HG03354 (cell line): ENCODE data around the gene RNU1-2.
"Not testable (repeated sequence)": the region's sequence is repeated elsewhere in the genome, so short reads cannot be mapped to it uniquely, and the experiment has no call there.

Experiments
- ATAC-seq: cut with Tn5 transposase; IDR thresholded peaks from one replicate; pipeline ENCODE4 v1.9.1; 2021; ENCODE audit warnings: mild to moderate bottlenecking; ENCODE audit not compliant: unreplicated experiment, poor library complexity, severe bottlenecking

Gene RNU1-2

DNA sequence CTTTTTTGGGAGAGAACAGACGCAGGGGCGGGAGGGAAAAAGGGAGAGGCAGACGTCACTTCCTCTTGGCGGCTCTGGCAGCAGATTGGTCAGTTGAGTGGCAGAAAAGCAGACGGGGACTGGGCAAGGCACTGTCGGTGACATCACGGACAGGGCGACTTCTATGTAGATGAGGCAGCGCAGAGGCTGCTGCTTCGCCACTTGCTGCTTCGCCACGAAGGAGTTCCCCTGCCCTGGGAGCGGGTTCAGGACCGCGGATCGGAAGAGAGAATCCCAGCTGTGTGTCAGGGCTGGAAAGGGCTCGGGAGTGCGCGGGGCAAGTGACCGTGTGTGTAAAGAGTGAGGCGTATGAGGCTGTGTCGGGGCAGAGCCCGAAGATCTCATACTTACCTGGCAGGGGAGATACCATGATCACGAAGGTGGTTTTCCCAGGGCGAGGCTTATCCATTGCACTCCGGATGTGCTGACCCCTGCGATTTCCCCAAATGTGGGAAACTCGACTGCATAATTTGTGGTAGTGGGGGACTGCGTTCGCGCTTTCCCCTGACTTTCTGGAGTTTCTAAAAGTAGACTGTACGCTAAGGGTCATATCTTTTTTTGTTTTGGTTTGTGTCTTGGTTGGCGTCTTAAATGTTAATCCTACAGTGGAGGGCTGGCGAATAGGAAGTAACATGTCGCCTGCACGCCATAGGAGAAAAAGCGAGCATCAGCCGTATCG lies at the start of gene RNU1-2:
Gene RNU1-2 (plus strand): TSS at position 383 of the 718 bp plus-strand sequence.
- ATAC-seq = peak; percentile 99

DNA sequence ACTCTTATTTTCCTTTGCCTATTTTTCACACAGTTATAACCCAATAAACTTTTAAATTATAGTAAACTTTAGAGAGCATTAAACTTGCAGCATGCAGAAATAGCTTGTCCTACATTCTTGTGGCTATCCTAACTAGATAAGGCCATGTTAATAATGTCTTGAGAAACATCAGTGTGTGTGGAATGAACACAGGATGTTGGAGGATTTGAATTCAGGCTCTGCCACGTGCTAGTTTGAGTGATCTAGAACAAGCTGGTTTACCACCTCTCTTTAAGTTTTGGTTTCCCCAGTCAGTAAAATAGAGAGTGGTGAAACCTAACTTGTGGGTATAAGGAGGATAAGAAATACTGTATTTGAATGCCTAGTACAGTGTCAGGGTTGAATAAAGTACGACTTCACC lies 39.6 kb upstream of the RNU1-2 start:
- ATAC-seq = not testable (repeated sequence)

DNA sequence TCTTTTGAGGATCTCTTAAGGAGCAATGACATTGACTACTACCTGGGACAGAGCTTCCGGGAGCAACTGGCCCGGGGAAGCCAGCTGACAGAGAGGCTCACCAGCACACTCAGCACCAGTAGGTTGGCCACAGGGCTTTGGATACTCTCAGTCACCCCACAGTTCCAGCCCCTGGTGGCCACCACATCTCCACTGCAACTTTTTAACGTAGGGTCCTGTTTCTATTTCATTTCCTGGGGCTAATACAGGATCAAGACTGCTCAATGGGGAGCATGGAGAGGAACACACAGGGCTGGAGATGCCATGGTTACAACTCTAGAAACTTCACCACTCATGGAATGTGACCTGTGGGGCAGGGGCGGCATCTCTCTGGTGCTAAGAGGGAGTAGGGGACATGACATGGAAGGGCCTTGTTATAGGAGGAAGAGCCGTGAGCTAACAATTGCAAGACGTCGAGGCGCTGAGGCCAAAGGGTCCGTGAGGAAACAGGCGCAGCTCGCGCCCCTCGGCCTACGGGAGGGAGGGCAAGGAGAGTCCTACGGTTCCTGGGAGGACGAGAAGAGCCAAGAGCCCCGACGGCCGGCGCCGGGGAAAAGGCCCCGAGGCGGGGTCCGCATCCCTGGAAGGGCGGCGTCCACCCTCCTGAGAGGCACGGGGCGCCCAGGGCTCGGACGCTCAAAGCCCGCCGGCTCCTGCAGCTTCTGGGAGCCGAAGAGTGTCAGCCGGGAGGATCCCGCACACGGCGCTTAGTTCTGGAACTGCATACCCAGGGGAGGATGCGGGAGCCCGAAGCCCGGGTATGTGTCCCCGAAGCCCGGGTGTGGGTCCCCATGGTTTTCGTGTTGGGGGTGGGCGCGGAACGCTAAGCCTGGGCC lies 36.4 kb upstream of the RNU1-2 start:
- not testable (repeated sequence) for ATAC-seq

DNA sequence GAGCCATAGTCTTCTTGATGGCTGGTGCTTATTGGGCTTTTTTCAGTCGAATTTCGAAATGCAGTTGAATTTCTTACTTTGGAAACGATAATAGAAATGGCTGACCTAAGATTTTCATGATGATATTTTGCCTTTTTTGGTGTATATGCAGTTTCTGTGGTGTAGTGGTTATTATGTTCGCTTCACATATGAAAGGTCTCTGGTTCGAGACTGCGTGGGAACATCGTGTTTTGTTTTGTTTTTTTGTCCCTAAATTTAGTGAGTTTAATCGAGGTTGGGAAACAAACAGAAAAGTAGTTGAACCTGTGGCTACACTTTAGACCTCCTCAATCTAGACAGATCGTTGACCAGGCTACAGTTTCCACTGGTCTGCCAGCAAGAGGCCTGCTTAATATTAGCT lies 35.7 kb upstream of the RNU1-2 start:
- ATAC-seq = not testable (repeated sequence)

DNA sequence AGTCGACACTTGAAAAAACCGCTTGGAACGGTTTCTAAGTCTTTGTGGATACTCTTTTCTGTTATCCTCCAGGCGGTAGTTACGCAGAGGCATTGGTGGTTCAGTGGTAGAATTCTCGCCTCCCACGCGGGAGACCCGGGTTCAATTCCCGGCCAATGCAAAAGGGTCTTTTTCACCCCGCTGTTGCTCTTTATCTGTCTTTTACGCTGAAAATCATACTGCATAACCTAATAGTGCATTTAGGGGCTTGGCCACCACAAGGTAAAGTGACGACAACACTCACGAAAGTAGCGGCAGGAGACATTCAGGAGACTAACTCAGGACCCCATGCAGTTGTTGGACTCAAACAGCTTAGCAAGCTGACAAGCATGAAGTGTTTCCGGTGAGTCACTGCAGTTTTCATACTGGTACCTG lies 33.9 kb upstream of the RNU1-2 start:
- ATAC-seq = not testable (repeated sequence)

DNA sequence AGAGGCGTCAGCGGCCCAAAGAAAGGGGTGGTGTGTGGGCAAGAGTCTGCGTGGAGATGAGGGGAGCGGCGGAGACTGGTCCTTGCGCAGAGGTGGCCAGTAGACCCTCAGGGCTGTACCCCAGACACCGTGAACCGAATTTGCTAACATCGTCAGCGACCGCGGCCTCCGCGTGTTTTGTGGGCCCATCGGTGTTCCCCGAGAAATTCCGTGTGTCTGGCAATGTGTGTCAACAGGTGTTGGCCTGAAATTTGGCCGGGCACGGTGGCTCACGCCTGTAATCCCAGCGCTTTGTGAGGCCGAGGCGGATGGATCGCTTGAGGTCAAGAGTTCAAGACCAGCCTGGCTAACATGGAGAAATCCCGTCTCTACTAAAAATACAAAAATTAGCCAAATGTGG lies 33.4 kb upstream of the RNU1-2 start:
- ATAC-seq = not testable (repeated sequence)

DNA sequence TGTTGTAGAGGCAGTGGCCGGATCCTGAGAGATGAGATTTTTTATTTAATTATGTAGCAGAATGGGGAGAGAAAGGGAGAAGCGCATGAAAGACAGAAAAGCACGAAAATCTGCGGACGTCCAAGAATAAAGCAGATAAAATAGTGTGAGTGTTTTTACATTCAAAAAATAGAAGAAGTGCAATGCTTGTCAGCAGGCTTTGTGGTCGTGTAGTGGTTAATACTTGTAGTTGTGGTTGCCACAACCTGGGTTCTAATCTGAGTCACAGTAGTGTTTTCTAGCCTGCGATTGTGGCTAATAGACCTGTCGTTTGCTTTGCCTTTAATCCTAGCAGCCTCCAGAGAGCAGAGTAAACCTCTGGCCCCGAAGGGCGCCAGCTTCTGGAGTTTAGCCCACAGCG lies 32.8 kb upstream of the RNU1-2 start:
- peak; percentile 61 for ATAC-seq

DNA sequence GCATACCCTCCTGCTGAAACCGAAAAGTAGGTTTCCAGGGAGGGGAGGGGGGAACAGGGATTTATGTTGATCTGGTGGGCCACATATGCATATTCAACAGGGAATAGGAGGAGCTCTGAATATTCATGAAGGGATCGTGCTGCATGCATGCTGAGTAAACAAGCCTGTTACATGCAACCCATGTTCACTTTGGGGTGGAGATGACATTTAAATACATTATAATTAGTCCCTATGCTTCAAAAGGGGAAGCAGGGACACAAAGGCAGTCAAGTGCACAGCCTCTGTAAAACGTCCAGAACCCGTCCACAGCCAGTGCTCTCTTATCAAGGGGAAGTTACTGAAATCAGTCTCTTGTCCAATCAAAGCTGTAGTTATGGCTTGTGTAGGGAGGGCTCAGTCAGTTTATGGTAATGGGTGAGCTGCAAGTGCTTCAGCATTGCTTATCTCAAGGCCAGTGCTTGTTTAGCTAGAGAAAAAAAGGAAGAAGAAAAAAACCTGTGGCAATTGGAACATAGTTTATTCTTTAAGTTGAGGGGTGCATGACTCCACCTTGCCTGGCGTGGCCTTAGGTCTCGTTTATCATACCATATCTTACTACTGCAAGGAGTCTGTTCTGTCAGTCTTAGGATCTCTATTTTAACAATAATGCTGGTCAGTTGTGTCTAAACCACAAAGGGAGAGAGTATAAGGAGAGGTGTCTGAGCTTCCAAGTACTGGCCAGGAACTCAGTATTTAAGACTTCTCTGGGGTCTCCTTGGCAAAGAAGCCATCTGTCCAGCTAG lies 28.7 kb upstream of the RNU1-2 start:
- not testable (repeated sequence) for ATAC-seq

DNA sequence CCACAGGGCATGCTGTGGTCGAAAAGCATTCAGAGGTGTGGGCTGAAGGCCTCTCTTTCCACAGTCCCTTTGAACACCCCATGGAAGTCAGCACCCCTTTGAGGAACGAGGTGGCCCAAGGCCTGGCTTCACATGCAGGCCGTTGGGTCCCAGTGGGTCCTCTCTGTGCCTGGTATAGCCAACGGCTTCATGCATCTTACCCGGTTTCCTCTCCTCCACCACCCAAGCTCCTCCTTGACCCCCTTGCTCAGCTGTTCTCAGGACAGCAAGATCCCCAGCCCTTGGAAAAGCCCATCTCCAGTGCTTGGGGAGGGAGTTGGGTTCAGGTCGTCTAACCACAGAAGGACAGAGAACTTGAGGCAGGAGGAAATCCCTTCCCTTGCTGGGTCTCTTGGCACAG lies 27.0 kb upstream of the RNU1-2 start:
- not testable (repeated sequence) for ATAC-seq

DNA sequence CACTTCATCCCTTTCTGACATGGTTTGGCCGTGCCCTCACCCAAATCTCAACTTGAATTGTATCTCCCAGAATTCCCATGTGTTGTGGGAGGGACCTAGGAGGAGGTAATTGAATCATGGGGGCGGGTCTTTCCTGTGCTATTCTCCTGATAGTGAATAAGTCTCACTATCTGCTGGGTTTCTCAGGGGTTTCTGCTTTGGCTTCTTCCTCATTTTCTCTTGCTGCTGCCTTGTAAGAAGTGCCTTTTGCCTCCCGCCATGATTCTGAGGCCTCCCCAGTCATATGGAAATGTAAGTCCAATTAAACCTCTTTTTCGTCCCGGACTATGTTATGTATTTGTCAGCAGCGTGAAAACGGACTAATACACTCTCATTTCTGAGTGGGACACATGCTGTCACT lies 25.8 kb upstream of the RNU1-2 start:
- not testable (repeated sequence) for ATAC-seq

DNA sequence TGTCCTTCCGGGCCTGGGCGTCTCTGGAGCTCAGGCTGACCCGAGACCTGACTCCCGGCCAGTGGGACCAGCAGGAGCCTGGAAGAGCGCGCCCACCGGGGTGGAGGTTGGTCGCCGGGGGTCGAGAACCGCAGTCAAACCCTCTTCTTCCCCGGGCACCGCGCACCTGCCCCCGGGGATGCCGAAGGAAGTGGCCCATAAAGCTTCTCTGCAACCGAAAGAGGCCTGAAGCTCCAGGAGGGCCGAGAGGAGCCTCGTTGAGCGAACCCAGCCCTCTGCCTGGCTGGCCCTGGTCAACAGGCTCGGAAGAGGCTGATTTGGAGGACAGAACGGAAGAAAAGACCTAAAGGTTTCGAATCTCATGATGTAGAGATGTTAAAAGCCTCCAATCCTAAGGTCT lies 24.6 kb upstream of the RNU1-2 start:
- ATAC-seq = not testable (repeated sequence)

DNA sequence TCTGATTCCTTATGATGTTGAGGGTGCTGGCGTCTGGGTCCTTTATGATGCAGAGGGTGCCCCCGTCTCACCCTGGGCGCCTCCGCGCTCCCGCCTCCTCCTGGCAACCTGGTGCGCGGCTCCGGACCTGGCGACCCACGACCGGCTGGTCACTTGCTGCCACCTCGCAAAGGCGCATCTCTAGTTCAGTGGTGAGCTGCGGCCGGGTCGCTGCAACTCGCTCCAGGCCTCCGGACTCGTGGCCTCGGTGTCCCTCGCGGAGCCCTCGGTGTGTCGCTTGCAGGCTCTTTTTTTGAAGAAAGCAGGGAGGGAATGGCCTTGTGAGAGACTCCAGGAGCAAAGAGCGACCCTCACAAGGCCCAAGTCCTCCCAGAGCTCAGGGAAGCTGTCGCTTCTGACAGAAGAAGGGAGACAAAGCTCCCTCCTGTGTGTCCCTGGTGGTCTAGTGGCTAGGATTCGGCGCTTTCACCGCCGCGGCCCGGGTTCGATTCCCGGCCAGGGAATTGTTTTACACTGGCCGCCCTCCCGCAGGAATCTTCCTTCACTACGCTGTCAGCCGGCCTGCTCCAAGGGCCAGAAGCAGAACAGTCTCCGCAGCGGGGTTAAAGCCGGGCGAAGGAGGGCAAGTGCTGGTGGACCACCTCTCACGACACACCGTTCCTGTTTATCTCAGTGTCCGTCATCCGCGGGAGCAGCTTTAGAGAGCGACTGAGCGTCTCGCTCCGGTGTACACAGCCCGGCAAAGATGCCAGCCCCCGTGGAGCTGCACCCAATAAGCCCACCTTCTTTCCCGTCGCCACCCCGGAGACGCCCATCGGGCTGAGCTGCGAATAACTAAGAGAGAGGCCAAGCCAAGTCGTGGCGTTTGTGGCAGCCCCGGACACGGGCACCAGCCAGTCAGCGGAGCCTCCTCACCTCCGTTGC lies 23.4 kb upstream of the RNU1-2 start:
- ATAC-seq = not testable (repeated sequence)

DNA sequence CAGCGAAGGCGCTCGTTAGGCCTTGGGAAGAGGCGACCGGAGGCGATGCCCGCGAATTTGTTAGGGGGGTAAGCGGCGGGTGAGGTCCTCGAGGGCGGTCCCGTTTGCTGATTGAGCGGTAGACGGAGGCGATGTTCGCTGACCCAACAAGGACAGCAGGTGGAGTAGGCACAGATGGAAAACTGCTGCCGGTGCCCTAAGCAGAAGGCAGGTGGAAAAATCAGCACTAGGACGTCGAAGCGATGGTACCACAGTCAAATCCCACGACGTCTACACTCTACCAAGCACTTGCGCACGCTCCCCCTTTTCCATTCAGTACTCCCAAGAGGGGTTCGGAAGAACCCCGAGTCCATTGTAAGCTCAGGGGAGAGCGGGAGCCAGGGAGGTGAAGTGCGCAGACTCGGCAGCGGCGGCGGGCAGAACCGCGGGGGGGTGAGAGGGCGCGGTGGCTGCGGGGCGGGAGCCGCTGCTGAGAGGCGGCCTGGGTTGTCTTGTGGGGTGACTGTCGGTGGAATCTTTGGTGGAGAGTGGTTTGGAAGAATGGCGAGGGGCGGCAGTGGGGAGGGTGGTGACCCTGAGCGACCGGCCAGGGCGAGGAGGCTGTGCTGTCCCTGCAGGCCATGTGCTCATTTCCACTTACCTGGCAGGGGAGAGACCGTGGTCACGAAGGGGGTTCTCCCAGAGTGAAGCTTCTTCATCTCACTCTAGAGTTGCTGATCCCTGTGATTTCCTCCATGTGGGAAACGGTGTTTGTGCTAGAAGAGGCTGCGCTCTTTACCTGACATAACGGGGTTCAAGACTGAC lies 22.5 kb upstream of the RNU1-2 start:
- ATAC-seq = not testable (repeated sequence)

DNA sequence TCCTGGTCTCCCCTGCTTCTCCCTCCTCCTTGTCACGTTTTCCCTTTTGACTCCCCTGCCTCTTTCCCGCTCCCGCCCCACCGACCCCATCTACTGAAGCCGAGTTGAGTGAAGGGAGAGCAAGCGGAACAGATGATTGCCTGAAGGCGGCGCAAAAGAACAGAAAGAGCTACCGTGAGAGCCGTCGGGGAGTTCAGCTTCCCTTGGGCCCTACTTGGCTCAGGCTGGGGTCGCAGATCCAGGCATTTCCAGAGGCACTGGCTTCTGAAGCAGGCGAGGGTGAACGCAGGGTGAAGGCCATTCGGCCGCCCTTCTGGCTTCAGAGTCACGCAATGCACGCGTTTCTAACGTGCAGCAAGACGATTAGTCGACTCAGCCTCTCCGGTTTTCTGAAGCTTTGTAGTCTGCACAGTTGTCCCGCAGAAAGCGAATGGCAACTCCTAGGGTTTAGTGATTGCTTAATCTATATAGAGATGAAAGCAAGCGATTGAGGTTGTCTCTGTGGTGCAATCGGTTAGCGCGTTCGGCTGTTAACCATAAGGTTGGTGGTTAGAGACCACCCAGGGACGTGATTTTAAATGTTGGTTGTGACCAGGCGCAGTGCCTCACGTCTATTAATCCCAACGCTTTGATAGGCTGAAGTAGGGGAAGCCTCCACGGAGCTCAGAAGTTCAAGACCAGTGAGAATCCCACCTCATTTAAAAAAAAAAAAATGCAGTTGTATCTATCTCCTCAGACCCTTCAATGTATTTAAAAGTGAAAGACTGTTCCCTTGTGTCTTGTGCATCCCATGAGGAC lies 20.6 kb upstream of the RNU1-2 start:
- not testable (repeated sequence) for ATAC-seq

DNA sequence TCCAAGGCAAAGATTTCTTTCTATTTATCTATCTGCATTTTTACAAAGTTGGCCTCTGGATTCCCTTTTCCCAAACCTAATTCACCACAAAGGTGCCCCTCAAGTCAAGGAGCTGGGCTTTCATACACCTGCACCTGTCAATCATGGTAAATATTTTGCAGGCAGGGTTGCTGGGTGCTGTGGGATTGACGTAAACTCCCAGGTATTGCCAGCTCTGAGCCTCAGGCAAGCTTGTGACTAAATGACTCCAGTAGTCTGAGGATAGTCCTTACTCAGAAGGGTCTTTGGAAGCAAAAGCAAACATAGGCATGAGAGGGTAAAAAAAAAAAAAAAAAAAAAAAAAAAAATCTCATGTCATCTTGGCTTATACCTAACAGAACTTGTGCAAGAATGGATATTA lies 14.0 kb upstream of the RNU1-2 start:
- not testable (repeated sequence) for ATAC-seq

DNA sequence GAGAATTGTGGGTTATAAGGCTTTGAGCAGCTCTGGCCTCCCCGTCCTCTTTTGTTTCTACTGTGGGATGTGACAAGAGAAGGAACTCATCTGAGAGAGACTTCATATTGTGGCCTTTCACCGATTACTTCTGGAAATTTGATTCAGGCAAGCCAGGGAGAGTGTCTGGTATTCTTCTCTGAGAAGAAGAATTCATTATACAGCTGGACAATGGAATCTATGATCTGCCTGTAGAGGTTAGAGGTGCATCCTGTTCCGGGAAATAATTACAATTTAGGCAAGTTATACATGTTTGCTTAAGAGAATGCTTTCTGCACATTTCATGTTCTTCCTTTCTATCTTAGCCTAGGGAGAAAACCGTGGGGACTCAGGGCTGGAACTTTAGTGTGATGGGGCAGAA lies 12.8 kb upstream of the RNU1-2 start:
- ATAC-seq = no peak

DNA sequence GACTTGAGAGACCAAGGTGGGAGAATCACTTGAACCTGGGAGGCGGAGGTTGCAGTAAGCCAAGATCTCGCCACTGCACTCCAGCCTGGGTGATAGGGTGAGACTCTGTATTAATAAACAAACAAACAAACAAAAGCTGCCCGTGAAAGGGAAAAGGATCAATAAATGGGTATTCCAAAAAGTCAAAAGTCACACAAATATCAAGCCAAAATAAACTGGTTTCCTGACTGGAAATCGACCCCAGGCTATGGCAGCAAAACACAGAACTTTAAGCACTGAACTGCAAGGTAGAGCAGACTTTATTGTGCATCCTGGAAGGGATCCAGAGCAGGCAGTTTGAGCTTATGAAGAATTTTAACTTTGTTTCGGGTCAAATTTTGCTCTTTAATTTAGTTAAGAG lies 11.3 kb upstream of the RNU1-2 start:
- not testable (repeated sequence) for ATAC-seq
